Endothelial cell (in vitro differentiated cells): ENCODE measurements around the gene ZNF598. TPM values are rescaled to one million over a fixed set of nuclear protein-coding genes. Genes with fewer than 3 reads are reported as not detected.

ENCODE experiments used
- DNase-seq: peaks from one replicate; pipeline ENCODE4 v3.0.0; 2021; ENCODE audit warnings: low spot score
- H3K27ac Mint-ChIP-seq: one replicate; pipeline ENCODE4 v1.8.0; 2021; ENCODE audit warnings: mixed read lengths, inconsistent platforms; ENCODE audit not compliant: unreplicated experiment
- H3K27me3 Mint-ChIP-seq: one replicate; pipeline ENCODE4 v1.8.0; 2021; ENCODE audit warnings: mild to moderate bottlenecking, moderate library complexity, mixed read lengths, inconsistent platforms; ENCODE audit not compliant: unreplicated experiment
- H3K36me3 Mint-ChIP-seq: one replicate; pipeline ENCODE4 v1.8.0; 2021; ENCODE audit warnings: mild to moderate bottlenecking, low read depth, mixed read lengths, inconsistent platforms; ENCODE audit not compliant: unreplicated experiment
- H3K4me1 Mint-ChIP-seq: one replicate; pipeline ENCODE4 v1.8.0; 2021; ENCODE audit warnings: mild to moderate bottlenecking, mixed read lengths, inconsistent platforms; ENCODE audit not compliant: unreplicated experiment
- H3K4me3 Mint-ChIP-seq: one replicate; pipeline ENCODE4 v1.8.0; 2021; ENCODE audit warnings: mild to moderate bottlenecking, mixed read lengths, inconsistent platforms; ENCODE audit not compliant: unreplicated experiment
- H3K9me3 Mint-ChIP-seq: one replicate; pipeline ENCODE4 v1.8.0; 2021; ENCODE audit warnings: mixed read lengths, inconsistent platforms; ENCODE audit not compliant: unreplicated experiment
- CTCF ChIP-seq: fragments of 200-600 bp; sonication (generic); IDR thresholded peaks from one replicate; pipeline ENCODE4 v1.5.0; 2021; ENCODE audit warnings: antibody characterized with exemption; ENCODE audit not compliant: unreplicated experiment
- total RNA-seq: library from RNA; stranded (reverse); fragmentation: NEBNext Ultra II Directional; extraction: Animal tissue kit (Norgen Biotek cat#: 25700); gene quantifications from one replicate; pipeline ENCODE4 v1.2.1, GENCODE V29; 2021; ENCODE audit not compliant: unreplicated experiment

The ZNF598 gene
- total RNA-seq, 1 donor from 2014 or later, result 34.4 TPM

GRCh38 chr16:1983544-1984346 is 25.9 kb downstream of the ZNF598 start, which contains the start of gene GFER:
Gene GFER, plus strand, starts transcription at chr16:1984193. Its CDS starts 26 bp downstream, at chr16:1984219.
- DNase-seq, result peak; percentile 98
- Mint-ChIP-seq H3K4me1 (peaks cover 14% of the 10 kb centered on the region), H3K9me3 (no peaks in the 10 kb centered on the region), H3K4me3 (peak within 1 kb of the TSS; percentile 89), H3K36me3 (peaks cover 5% of the 10 kb centered on the region), H3K27ac (peak within 1 kb of the TSS; percentile 67), H3K27me3 (peaks cover 36% of the 10 kb centered on the region)
- TF ChIP-seq CTCF, result peak; percentile 25

GRCh38 chr16:1982991-1983543 is 26.6 kb downstream of the ZNF598 start:
- H3K27ac Mint-ChIP-seq, result peak overlapping the region; percentile 67
- H3K4me3 Mint-ChIP-seq, result peak overlapping the region; percentile 89
- H3K4me1 Mint-ChIP-seq, result peaks cover 14% of the 10 kb centered on the region
- H3K27me3 Mint-ChIP-seq, result peaks cover 31% of the 10 kb centered on the region
- H3K36me3 Mint-ChIP-seq, result peaks cover 5% of the 10 kb centered on the region
- DNase-seq, result no peak
- TF ChIP-seq CTCF, result no peak
- no peaks in the 10 kb centered on the region for H3K9me3 Mint-ChIP-seq

- TF ChIP-seq CTCF, result no peak
- H3K9me3 Mint-ChIP-seq, result no peaks in the 10 kb centered on the region
- peaks cover 5% of the 10 kb centered on the region for H3K36me3 Mint-ChIP-seq
- no peak overlapping the region for H3K27ac Mint-ChIP-seq
- peaks cover 14% of the 10 kb centered on the region for H3K4me1 Mint-ChIP-seq
- peaks cover 29% of the 10 kb centered on the region for H3K27me3 Mint-ChIP-seq
- DNase-seq, result no peak
- no peak overlapping the region for H3K4me3 Mint-ChIP-seq
These were observed 27.6 kb downstream of the ZNF598 start for GRCh38 chr16:1982013-1982433.

- Mint-ChIP-seq H3K4me1 (peaks cover 14% of the 10 kb centered on the region), H3K36me3 (peaks cover 1% of the 10 kb centered on the region), H3K4me3 (no peak within 1 kb of the TSS), H3K27ac (no peak within 1 kb of the TSS), H3K9me3 (no peaks in the 10 kb centered on the region), H3K27me3 (peaks cover 28% of the 10 kb centered on the region)
- no peak for TF ChIP-seq CTCF
- DNase-seq, result no peak
These were observed 28.2 kb downstream of the ZNF598 start, which contains the start of gene NOXO1 for GRCh38 chr16:1981398-1981836. Gene NOXO1, minus strand, starts transcription at chr16:1981469. Its CDS starts 290 bp downstream, at chr16:1981179.

- H3K27ac Mint-ChIP-seq, result no peak overlapping the region
- no peak overlapping the region for H3K4me3 Mint-ChIP-seq
- H3K36me3 Mint-ChIP-seq, result no peaks in the 10 kb centered on the region
- H3K27me3 Mint-ChIP-seq, result peaks cover 30% of the 10 kb centered on the region
- DNase-seq, result no peak
- TF ChIP-seq CTCF, result no peak
- peaks cover 14% of the 10 kb centered on the region for H3K4me1 Mint-ChIP-seq
- H3K9me3 Mint-ChIP-seq, result no peaks in the 10 kb centered on the region
These were observed 28.9 kb downstream of the ZNF598 start for GRCh38 chr16:1980770-1981087.
